SK-N-SH (cell line): ENCODE results near the gene PKP1.

Source experiments
- EZH2phosphoT487 ChIP-seq: fragments of 200-600 bp; sonication (generic); IDR thresholded peaks from 2 replicates; pipeline ENCODE4 v1.6.1; 2017; ENCODE audit warnings: low read depth, mixed run types, mild to moderate bottlenecking, antibody characterized with exemption, moderate library complexity, borderline replicate concordance
- FOXJ3 ChIP-seq: sonication (generic); formaldehyde crosslinking; IDR thresholded peaks from 2 replicates; pipeline ENCODE4 v1.5.1; 2020; ENCODE audit warnings: mild to moderate bottlenecking, missing genetic modification reagents
- GABPA ChIP-seq: IDR thresholded peaks from 2 replicates; pipeline ENCODE4 v1.4.0; 2012; ENCODE audit warnings: low read depth, mild to moderate bottlenecking
- TF ChIP-seq, protein P1 (sequence below): fragments of 200-600 bp; sonication (generic); IDR thresholded peaks from 2 replicates; pipeline ENCODE4 v1.6.1; 2017; ENCODE audit warnings: antibody characterized with exemption, mild to moderate bottlenecking, moderate library complexity
- TF ChIP-seq, protein P2 (sequence below): IDR thresholded peaks from 2 replicates; pipeline ENCODE4 v1.4.0; 2012; ENCODE audit warnings: low read depth, borderline replicate concordance

DNA sequence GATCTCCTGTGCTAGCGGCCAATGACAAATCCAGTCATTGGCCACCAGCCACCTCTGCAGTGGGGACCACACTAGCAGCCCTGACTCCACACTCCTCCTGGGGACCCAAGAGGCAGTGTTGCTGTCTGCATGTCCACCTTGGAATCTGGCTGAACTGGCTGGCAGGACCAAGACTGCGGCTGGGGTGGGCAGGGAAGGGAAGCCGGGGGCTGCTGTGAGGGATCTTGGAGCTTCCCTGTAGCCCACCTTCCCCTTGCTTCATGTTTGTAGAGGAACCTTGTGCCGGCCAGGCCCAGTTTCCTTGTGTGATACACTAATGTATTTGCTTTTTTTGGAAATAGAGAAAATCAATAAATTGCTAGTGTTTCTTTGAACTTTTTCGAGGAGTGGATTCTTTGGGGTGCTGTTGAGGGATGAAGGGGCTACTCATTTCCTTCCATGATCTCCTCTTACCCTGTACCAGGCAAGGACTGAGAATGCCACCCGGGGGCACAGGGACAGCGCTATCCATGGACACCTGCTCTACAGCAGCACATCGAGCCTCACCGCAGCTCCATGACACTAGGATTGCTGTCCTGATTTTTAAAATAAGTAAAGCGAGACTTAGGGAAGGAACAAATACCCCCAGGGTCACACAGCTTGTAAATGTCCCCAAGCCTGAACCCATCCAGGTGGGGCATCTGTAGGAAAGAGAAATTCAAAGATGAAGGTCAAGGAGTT is 49.5 kb downstream of the PKP1 start:
- TF ChIP-seq, protein P1, sequence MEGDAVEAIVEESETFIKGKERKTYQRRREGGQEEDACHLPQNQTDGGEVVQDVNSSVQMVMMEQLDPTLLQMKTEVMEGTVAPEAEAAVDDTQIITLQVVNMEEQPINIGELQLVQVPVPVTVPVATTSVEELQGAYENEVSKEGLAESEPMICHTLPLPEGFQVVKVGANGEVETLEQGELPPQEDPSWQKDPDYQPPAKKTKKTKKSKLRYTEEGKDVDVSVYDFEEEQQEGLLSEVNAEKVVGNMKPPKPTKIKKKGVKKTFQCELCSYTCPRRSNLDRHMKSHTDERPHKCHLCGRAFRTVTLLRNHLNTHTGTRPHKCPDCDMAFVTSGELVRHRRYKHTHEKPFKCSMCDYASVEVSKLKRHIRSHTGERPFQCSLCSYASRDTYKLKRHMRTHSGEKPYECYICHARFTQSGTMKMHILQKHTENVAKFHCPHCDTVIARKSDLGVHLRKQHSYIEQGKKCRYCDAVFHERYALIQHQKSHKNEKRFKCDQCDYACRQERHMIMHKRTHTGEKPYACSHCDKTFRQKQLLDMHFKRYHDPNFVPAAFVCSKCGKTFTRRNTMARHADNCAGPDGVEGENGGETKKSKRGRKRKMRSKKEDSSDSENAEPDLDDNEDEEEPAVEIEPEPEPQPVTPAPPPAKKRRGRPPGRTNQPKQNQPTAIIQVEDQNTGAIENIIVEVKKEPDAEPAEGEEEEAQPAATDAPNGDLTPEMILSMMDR = no peak
- TF ChIP-seq FOXJ3 (CRISPR knock-in tag) (no peak), GABPA (no peak), EZH2phosphoT487 (no peak)
- TF ChIP-seq, protein P2, sequence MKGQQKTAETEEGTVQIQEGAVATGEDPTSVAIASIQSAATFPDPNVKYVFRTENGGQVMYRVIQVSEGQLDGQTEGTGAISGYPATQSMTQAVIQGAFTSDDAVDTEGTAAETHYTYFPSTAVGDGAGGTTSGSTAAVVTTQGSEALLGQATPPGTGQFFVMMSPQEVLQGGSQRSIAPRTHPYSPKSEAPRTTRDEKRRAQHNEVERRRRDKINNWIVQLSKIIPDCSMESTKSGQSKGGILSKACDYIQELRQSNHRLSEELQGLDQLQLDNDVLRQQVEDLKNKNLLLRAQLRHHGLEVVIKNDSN = no peak
